Activated CD4-positive, alpha-beta T cell treated with anti-CD3 and anti-CD28 coated beads, Interleukin-2, amount 10 ng/mL, durations not matched to agents 7 days and 5 days (primary cell): ENCODE data around the gene VSTM4. TPM values are rescaled to one million over a fixed set of nuclear protein-coding genes. Genes with fewer than 3 reads are reported as not detected.

Experiments used
- CTCF ChIA-PET: fragments of 350-600 bp; sonication (Branson Sonifier 250); formaldehyde crosslinking; loops from one replicate; lab custom pipeline; 2021; ENCODE audit warnings: antibody characterized with exemption; lab: Charles Lee
- POLR2A ChIA-PET: fragments of 350-600 bp; sonication (Branson Sonifier 250); formaldehyde crosslinking; loops from one replicate; lab custom pipeline; 2021; ENCODE audit warnings: antibody characterized with exemption; lab: Charles Lee
- DNase-seq: peaks from one replicate; pipeline ENCODE4 v3.0.0-alpha.2; 2020
- H3K27ac Mint-ChIP-seq: one replicate; pipeline ENCODE4 v1.8.0; 2021; ENCODE audit warnings: mild to moderate bottlenecking, moderate library complexity, mixed read lengths
- H3K27me3 Mint-ChIP-seq: one replicate; pipeline ENCODE4 v1.8.0; 2021; ENCODE audit warnings: mixed read lengths
- H3K36me3 Mint-ChIP-seq: one replicate; pipeline ENCODE4 v1.8.0; 2021; ENCODE audit warnings: low read depth, mixed read lengths
- H3K4me1 Mint-ChIP-seq: one replicate; pipeline ENCODE4 v1.8.0; 2021; ENCODE audit warnings: mixed read lengths
- H3K4me3 Mint-ChIP-seq: one replicate; pipeline ENCODE4 v1.8.0; 2021; ENCODE audit warnings: mild to moderate bottlenecking, moderate library complexity, mixed read lengths
- H3K9me3 Mint-ChIP-seq: one replicate; pipeline ENCODE4 v1.8.0; 2021; ENCODE audit warnings: mixed read lengths
- total RNA-seq, 2 experiments: library from RNA; stranded (reverse); gene quantifications; one replicate each; pipeline ENCODE4 v1.2.3, GENCODE V29; 2021

VSTM4 gene
- total RNA-seq, 2 experiments from 2014 or later: 0.12 to 0.15 TPM

GRCh38 chr10:49120911-49121310, 5.6 kb upstream of the VSTM4 start:
- no peaks in the 10 kb centered on the region for H3K9me3 Mint-ChIP-seq
- CTCF ChIA-PET: no interaction called here
- no peak for DNase-seq
- peaks cover 5% of the 10 kb centered on the region for H3K4me1 Mint-ChIP-seq
- H3K27ac Mint-ChIP-seq: no peak overlapping the region
- peaks cover 42% of the 10 kb centered on the region for H3K27me3 Mint-ChIP-seq
- no peaks in the 10 kb centered on the region for H3K36me3 Mint-ChIP-seq
- POLR2A ChIA-PET: no interaction called here
- H3K4me3 Mint-ChIP-seq: no peak overlapping the region

DNA sequence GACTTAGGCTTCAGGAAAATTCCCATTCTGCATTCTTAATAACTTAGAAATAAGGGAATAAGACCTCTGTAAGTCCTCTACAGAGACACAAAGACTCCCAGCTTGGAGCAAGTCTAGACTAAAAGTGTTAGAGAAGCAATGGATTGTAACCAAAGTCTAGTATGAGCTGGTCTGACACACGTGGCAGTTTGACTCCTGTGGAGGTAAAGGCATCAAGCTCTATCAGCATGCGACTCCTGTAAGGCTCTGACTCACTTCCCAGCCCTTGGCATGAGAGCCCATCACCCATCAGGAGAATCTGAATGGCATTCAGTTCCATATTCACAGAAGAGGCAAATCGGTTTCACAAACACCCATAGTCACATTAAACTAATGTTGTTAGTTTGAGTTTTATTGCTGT, 4.4 kb upstream of the VSTM4 start:
- Mint-ChIP-seq H3K4me1 (peaks cover 6% of the 10 kb centered on the region), H3K36me3 (no peaks in the 10 kb centered on the region), H3K9me3 (no peaks in the 10 kb centered on the region), H3K27ac (no peak overlapping the region), H3K4me3 (no peak overlapping the region), H3K27me3 (peaks cover 47% of the 10 kb centered on the region)
- DNase-seq: no peak
- CTCF ChIA-PET: no interaction called here
- POLR2A ChIA-PET: no interaction called here

DNA sequence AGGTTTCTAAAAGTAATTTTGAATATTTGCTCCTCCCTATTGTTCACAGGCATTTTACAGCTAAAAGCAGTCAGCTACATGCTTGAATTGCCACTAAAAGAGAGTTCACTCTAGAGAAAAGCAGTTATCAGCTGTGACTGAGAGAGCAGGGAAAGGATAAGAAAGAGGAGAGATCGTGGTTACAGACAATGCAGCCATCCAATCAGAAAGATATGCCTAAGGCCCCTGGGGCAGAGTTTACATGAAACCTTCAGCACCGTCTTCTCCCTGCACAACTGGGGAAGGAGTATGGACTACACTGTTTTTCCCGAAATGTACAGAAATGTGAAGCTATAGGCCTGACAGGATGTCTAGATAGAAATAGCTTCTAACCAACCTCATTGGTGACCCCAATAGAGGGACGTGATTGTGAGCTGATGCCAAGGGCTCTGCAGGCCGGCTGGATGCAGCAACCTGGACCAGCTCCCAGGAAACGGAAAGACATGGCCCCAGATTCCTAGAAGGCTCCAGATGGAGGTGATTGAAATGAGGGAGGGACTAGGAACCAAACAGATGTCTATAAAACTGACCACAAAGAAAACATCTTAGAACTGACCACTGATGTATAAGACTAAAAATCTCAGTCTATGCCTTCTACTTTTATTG, 3.2 kb upstream of the VSTM4 start:
- Mint-ChIP-seq H3K27ac (no peak overlapping the region), H3K36me3 (no peaks in the 10 kb centered on the region), H3K4me1 (peaks cover 7% of the 10 kb centered on the region), H3K27me3 (peaks cover 50% of the 10 kb centered on the region), H3K4me3 (no peak overlapping the region), H3K9me3 (no peaks in the 10 kb centered on the region)
- no peak for DNase-seq
- ChIA-PET CTCF (no interaction called here), POLR2A (no interaction called here)

- DNase-seq: no peak
- ChIA-PET CTCF (no interaction called here), POLR2A (no interaction called here)
- Mint-ChIP-seq H3K27me3 (peaks cover 51% of the 10 kb centered on the region), H3K9me3 (no peaks in the 10 kb centered on the region), H3K4me3 (no peak overlapping the region), H3K27ac (no peak overlapping the region), H3K4me1 (peaks cover 7% of the 10 kb centered on the region), H3K36me3 (no peaks in the 10 kb centered on the region)
These were observed 2.2 kb upstream of the VSTM4 start for GRCh38 chr10:49117376-49118070.

GRCh38 chr10:49116509-49117375, 1.4 kb upstream of the VSTM4 start:
- Mint-ChIP-seq H3K9me3 (no peaks in the 10 kb centered on the region), H3K27me3 (peaks cover 51% of the 10 kb centered on the region), H3K4me3 (no peak overlapping the region), H3K4me1 (peaks cover 7% of the 10 kb centered on the region), H3K36me3 (no peaks in the 10 kb centered on the region), H3K27ac (no peak overlapping the region)
- CTCF ChIA-PET: no interaction called here
- POLR2A ChIA-PET: no interaction called here
- DNase-seq: no peak

GRCh38 chr10:49115796-49116508, 630 bp upstream of the VSTM4 start:
- DNase-seq: no peak
- Mint-ChIP-seq H3K4me3 (no peak overlapping the region), H3K27ac (no peak overlapping the region), H3K9me3 (no peaks in the 10 kb centered on the region), H3K4me1 (peaks cover 7% of the 10 kb centered on the region), H3K36me3 (no peaks in the 10 kb centered on the region), H3K27me3 (peaks cover 47% of the 10 kb centered on the region)
- ChIA-PET POLR2A (no interaction called here), CTCF (interaction anchor here (1.4 kb wide), 1 partner anchor 33 kb away, joined by 3 read pairs; no protein-coding TSS in a partner anchor)

GRCh38 chr10:49114718-49115014, 656 bp downstream of the VSTM4 start:
- CTCF ChIA-PET: interaction anchor here (1.4 kb wide), 1 partner anchor 32 kb away, joined by 3 read pairs; no protein-coding TSS in a partner anchor
- no peaks in the 10 kb centered on the region for H3K9me3 Mint-ChIP-seq

DNA sequence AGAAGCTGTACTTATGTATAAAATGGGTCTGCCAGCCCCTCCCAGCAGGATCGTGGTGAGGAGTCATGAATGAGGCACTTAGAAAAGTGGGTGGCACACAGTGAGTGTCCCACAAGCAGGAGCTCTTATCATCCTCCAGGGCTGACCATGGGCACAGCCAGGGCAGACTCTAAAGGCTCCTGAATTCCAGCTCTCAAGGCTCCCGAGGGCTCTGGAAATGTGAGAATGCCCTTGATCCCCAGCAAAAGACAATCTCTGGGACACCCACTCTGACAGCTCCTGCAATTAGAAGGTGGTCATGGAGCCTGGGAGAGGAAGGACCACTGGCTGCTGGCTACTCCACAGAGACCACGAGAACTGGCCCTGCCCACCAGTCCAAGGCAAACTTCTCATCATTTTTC, 1.6 kb downstream of the VSTM4 start:
- peaks cover 37% of the 10 kb centered on the region for H3K27me3 Mint-ChIP-seq
- no peaks in the 10 kb centered on the region for H3K9me3 Mint-ChIP-seq
- no peak overlapping the region for H3K4me3 Mint-ChIP-seq
- no peak overlapping the region for H3K27ac Mint-ChIP-seq
- H3K36me3 Mint-ChIP-seq: no peaks in the 10 kb centered on the region
- DNase-seq: no peak
- ChIA-PET CTCF (no interaction called here), POLR2A (no interaction called here)
- peaks cover 7% of the 10 kb centered on the region for H3K4me1 Mint-ChIP-seq

More at GRCh38 chr10:49114718-49115014, 656 bp downstream of the VSTM4 start:
- Mint-ChIP-seq H3K4me1 (peaks cover 7% of the 10 kb centered on the region), H3K36me3 (no peaks in the 10 kb centered on the region), H3K27ac (no peak overlapping the region), H3K27me3 (peaks cover 38% of the 10 kb centered on the region), H3K4me3 (peak overlapping the region; percentile 27)
- DNase-seq: no peak
- POLR2A ChIA-PET: no interaction called here

- CTCF ChIA-PET: interaction anchor here (0.8 kb wide), 1 partner anchor 457 kb away, joined by 3 read pairs; no protein-coding TSS in a partner anchor
- peaks cover 32% of the 10 kb centered on the region for H3K27me3 Mint-ChIP-seq
- peaks cover 7% of the 10 kb centered on the region for H3K4me1 Mint-ChIP-seq
- no peaks in the 10 kb centered on the region for H3K36me3 Mint-ChIP-seq
- H3K4me3 Mint-ChIP-seq: no peak overlapping the region
- DNase-seq: no peak
- POLR2A ChIA-PET: no interaction called here
- H3K27ac Mint-ChIP-seq: no peak overlapping the region
- H3K9me3 Mint-ChIP-seq: no peaks in the 10 kb centered on the region
These were observed 2.5 kb downstream of the VSTM4 start for GRCh38 chr10:49112851-49113250.

GRCh38 chr10:49112098-49112497, 3.2 kb downstream of the VSTM4 start:
- Mint-ChIP-seq H3K4me3 (no peak overlapping the region), H3K9me3 (no peaks in the 10 kb centered on the region), H3K27me3 (peaks cover 32% of the 10 kb centered on the region), H3K27ac (no peak overlapping the region), H3K36me3 (no peaks in the 10 kb centered on the region), H3K4me1 (peaks cover 7% of the 10 kb centered on the region)
- ChIA-PET POLR2A (no interaction called here), CTCF (no interaction called here)
- no peak for DNase-seq

- Mint-ChIP-seq H3K9me3 (no peaks in the 10 kb centered on the region), H3K4me1 (peaks cover 6% of the 10 kb centered on the region), H3K27ac (no peak overlapping the region), H3K4me3 (no peak overlapping the region), H3K36me3 (no peaks in the 10 kb centered on the region), H3K27me3 (peaks cover 27% of the 10 kb centered on the region)
- DNase-seq: no peak
- POLR2A ChIA-PET: no interaction called here
- CTCF ChIA-PET: no interaction called here
These were observed 4.0 kb downstream of the VSTM4 start for GRCh38 chr10:49111320-49111698.

DNA sequence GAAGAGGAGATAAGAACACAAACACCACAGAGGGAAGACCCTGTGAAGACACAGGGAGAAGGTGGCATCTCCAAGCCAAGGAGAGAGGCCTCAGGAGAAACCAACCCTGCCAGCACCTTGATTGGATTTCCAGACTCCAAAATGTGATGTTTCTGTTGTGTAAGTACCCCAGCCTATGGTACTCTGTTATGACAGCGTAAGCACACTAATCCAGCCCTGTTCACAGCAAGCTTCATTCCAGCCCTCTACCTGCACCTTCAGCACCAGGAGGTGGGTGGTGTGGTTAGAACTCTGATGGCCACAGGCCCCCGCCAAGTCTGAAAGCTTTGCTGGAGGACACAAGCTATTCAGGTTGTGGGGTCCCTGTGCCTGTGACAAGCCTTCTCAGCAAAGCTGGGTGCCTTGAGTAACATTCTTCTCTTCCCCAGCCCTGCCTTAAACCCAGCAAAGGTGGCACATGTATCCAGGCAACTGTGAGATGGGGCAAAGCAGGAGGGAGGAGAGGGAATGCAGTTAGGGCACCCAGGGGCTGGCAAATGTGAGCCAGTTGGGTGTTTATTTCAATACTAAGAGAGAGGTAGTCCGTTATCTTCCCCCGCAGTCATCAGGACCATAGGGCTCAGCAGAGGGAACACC, 4.5 kb downstream of the VSTM4 start:
- Mint-ChIP-seq H3K4me3 (no peak overlapping the region), H3K4me1 (peaks cover 2% of the 10 kb centered on the region), H3K9me3 (no peaks in the 10 kb centered on the region), H3K36me3 (no peaks in the 10 kb centered on the region), H3K27me3 (peaks cover 22% of the 10 kb centered on the region), H3K27ac (no peak overlapping the region)
- ChIA-PET POLR2A (no interaction called here), CTCF (no interaction called here)
- no peak for DNase-seq
